RWPE1 (cell line): ENCODE measurements around the gene ATP5MC2.

Experiments used
- CTCF ChIA-PET: fragments of 350-600 bp; sonication (Branson Sonifier 250); formaldehyde crosslinking; extraction: SDS; loops from one replicate; lab custom pipeline; 2021; lab: Yijun Ruan, JAX
- POLR2A ChIA-PET: fragments of 400-600 bp; formaldehyde crosslinking; extraction: SDS; loops from one replicate; lab custom pipeline; 2020; ENCODE audit warnings: antibody characterized with exemption; ENCODE audit not compliant: low non-redundant PET; lab: Yijun Ruan, JAX
- DNase-seq: peaks from one replicate; pipeline ENCODE4 v3.0.0; 2012; ENCODE audit warnings: low spot score
- H3K27ac ChIP-seq: fragments of 450-650 bp; 2 replicates; pipeline ENCODE4 v1.5.1; 2017
- TF ChIP-seq, protein P1 (sequence below): fragments of 450-650 bp; conservative IDR thresholded peaks from 2 replicates; pipeline ENCODE4 v1.5.1; 2017; ENCODE audit warnings: low read depth, mild to moderate bottlenecking

ATP5MC2 gene

DNA sequence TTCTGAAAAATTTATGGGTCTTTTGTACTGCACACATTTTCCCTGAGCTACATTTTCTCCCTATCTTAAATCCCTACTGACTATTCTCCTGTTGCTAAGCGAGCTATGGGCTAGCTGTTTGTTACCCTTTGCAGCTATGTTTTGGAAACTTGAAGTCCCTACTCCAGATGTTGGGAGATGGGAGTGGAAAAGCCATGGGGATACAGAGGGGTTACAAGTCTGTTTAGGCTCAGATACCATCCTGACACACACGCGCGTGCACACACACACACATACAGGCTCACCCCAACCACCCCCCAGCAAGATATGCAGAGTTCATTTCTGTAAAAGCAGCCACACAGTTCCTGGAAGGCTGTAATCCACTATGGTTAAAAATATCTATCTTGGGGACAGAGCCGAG, 15.8 kb downstream of the ATP5MC2 start:
- TF ChIP-seq, protein P1, sequence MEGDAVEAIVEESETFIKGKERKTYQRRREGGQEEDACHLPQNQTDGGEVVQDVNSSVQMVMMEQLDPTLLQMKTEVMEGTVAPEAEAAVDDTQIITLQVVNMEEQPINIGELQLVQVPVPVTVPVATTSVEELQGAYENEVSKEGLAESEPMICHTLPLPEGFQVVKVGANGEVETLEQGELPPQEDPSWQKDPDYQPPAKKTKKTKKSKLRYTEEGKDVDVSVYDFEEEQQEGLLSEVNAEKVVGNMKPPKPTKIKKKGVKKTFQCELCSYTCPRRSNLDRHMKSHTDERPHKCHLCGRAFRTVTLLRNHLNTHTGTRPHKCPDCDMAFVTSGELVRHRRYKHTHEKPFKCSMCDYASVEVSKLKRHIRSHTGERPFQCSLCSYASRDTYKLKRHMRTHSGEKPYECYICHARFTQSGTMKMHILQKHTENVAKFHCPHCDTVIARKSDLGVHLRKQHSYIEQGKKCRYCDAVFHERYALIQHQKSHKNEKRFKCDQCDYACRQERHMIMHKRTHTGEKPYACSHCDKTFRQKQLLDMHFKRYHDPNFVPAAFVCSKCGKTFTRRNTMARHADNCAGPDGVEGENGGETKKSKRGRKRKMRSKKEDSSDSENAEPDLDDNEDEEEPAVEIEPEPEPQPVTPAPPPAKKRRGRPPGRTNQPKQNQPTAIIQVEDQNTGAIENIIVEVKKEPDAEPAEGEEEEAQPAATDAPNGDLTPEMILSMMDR, result no peak
- CTCF ChIA-PET, result no interaction called here
- no peak overlapping the region for H3K27ac ChIP-seq
- no peak for DNase-seq
- POLR2A ChIA-PET, result no interaction called here

DNA sequence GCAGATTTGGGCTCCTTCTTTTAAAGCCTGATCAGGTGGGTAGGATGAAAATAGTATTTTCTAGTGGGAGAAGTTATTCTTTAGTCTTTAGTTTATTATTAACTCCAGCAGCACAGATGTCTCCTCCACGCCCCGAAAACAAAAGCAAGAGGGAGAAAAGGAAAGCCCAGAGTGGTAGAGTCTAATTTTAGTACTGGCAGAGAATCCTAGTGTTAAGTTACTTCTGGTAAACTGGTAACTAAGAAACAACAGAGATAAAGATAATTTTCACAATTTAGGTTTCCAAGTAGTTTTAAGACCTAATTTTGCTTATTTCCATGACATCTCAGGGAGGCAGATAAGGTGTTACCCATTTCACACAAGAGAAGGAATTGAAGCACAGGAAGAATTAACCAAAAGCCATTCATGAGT, 16.3 kb downstream of the ATP5MC2 start:
- TF ChIP-seq, protein P1, result no peak
- ChIA-PET POLR2A (no interaction called here), CTCF (no interaction called here)
- no peak for DNase-seq
- no peak overlapping the region for H3K27ac ChIP-seq

DNA sequence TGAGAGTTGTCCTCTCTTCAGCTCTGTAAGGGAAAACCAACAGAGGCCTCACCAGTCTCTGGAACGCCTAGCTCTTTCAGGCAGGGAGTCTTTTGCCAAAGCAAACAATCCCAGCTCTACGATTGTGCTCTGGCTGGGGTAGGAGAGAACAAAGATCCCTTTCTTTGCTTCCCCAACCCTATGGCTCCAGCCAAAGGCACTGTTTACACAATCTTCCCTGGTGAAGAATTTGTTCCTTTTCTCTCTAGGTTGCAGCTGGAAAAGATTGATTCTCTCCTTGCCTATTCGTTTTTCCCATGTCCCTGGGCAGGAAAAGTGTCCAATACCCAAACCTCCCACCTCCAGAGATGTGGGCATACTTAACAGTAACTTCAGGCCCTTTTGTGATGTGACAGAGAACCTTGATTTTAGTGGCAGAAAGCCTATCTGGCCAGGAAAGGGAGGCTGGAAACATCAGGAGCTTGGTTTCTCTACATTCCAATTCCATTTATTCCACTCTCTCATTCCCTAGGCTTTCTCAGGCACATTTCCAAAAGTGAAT, 16.8 kb downstream of the ATP5MC2 start:
- ChIA-PET POLR2A (no interaction called here), CTCF (no interaction called here)
- TF ChIP-seq, protein P1, result no peak
- DNase-seq, result peak; percentile 22
- peak overlapping the region; percentile 46; the same call in 1 of the 2 replicates for H3K27ac ChIP-seq

DNA sequence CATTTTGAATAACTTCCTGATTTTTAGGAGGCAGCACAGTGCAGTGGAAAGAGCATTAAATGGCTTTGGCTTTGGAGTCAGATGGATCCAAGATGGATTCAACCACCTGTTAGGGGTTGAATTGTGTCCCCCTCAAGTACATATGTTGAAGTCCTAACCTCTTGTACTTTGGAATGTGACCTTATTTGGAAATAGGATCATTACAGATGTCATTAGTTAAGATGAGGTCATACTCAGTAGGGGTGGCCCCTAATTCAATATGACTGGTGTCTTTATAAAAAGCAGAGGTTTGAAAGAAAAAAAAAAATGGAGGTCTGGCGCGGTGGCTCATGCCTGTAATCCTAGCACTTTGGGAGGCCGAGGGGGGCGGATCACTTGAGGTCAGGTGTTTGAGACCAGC, 18.8 kb downstream of the ATP5MC2 start:
- ChIA-PET CTCF (interaction anchor here (0.7 kb wide), 1 partner anchor 922 kb away, joined by 3 read pairs; no protein-coding TSS in a partner anchor), POLR2A (interaction anchor here (0.7 kb wide), 1 partner anchor 1900 kb away, joined by 4 read pairs; no protein-coding TSS in a partner anchor)
- no peak for DNase-seq
- TF ChIP-seq, protein P1, result no peak
- H3K27ac ChIP-seq, result no peak overlapping the region

DNA sequence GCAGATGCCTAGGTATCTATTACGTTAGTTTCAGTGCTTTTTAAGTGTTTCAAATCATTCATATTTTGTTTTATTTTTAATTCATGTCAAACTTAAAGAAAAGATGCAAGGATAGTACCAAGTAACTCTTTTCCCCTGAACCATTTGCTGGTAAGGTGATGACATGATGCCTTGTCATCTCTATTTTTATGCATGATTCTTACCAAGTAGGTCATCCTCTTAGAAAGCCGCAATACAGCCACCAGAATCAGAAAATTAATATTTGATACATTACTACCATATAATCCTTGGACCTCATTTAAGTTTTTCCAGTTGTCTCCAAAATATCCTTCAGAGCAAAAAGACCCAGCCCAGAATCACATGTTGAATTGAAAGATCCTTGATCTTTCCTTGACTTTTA, 22.3 kb downstream of the ATP5MC2 start:
- CTCF ChIA-PET, result interaction anchor here (0.7 kb wide), 1 partner anchor 26 kb away, joined by 4 read pairs; no protein-coding TSS in a partner anchor
- TF ChIP-seq, protein P1, result no peak
- DNase-seq, result no peak
- no peak overlapping the region for H3K27ac ChIP-seq
- POLR2A ChIA-PET, result no interaction called here

DNA sequence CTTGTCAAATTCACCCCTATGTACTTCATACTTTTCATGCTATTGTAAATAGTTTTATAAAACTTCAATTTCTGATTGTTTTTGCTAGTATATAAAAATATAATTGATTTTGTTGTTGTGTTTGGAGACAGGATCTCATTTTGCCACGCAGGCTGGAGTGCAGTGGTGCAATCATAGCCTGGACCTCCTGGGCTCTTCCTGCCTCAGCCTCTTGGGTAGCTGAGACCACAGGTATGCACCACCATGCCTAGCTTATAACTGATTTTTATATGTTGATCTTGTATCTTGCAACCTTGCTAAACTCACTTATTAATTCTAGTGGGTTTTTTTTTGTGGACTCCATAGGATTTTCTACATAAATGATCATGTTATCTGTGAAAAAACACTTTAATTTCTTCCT, 23.5 kb downstream of the ATP5MC2 start:
- H3K27ac ChIP-seq, result no peak overlapping the region
- TF ChIP-seq, protein P1, result no peak
- POLR2A ChIA-PET, result no interaction called here
- no peak for DNase-seq
- CTCF ChIA-PET, result no interaction called here
